Astrocyte (in vitro differentiated cells and primary cell): Measurements from ENCODE around the gene RPUSD3.

ENCODE experiments used
- CTCF ChIP-seq: IDR thresholded peaks from 2 replicates; pipeline ENCODE4 v1.5.1; 2011; ENCODE audit warnings: low read depth, mild to moderate bottlenecking, inconsistent platforms, low read length, moderate library complexity; ENCODE audit not compliant: insufficient read depth
- EZH2 ChIP-seq: IDR thresholded peaks from 2 replicates; pipeline ENCODE4 v1.6.1; 2012; ENCODE audit warnings: mild to moderate bottlenecking, low read length, inconsistent platforms; ENCODE audit not compliant: insufficient read depth

GRCh38 chr3:9810433-9810770, 33.4 kb downstream of the RPUSD3 start:
- TF ChIP-seq CTCF (no peak), EZH2 (no peak)
